ENCODE data around the gene PTPRE.

Gene PTPRE

DNA sequence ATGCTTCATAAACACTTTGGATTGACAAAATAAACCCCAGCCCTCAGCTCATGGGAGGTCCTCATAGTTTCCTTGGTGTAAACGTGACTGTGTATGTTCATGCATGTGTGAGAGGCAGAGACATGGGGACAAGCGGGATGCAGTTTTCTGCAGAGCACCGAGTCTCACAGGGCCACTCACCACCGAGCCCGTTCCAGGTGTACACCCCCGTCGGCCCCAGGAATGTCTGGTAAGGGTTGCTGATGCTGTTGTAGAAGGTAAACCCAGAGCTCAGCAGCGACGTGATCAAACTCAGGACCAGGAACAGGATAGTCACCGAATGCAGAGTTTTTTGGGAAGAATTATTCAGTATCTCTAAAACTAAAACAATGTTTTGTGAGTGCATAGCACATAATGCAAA lies 23.4 kb upstream of the PTPRE start:
- Histone ChIP-seq H3K27me3 (ENCODE audit: insufficient read depth, poor library complexity, severe bottlenecking) (no peaks in the 10 kb centered on the region), H3K27ac (replicated peaks) (no peak overlapping the region), H3K4me3 (replicated peaks; ENCODE audit: insufficient read depth, low read length) (no peak overlapping the region)
- no peak for DNase-seq (ENCODE audit: low read depth in 1 of 2, low spot score in 1 of 2)
- TF ChIP-seq, protein P1, sequence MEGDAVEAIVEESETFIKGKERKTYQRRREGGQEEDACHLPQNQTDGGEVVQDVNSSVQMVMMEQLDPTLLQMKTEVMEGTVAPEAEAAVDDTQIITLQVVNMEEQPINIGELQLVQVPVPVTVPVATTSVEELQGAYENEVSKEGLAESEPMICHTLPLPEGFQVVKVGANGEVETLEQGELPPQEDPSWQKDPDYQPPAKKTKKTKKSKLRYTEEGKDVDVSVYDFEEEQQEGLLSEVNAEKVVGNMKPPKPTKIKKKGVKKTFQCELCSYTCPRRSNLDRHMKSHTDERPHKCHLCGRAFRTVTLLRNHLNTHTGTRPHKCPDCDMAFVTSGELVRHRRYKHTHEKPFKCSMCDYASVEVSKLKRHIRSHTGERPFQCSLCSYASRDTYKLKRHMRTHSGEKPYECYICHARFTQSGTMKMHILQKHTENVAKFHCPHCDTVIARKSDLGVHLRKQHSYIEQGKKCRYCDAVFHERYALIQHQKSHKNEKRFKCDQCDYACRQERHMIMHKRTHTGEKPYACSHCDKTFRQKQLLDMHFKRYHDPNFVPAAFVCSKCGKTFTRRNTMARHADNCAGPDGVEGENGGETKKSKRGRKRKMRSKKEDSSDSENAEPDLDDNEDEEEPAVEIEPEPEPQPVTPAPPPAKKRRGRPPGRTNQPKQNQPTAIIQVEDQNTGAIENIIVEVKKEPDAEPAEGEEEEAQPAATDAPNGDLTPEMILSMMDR (IDR thresholded peaks at IDR 0.05; ENCODE audit: insufficient read depth, low read length) = no peak
- no peak for TF ChIP-seq GABPA (IDR thresholded peaks at IDR 0.05; ENCODE audit: low read depth)
- no peak for TF ChIP-seq SPI1 (IDR thresholded peaks at IDR 0.05; ENCODE audit: borderline replicate concordance, low read depth)
- TF ChIP-seq POLR2AphosphoS5 (IDR thresholded peaks at IDR 0.05; ENCODE audit: low read depth) = no peak
- TF ChIP-seq, protein P2, sequence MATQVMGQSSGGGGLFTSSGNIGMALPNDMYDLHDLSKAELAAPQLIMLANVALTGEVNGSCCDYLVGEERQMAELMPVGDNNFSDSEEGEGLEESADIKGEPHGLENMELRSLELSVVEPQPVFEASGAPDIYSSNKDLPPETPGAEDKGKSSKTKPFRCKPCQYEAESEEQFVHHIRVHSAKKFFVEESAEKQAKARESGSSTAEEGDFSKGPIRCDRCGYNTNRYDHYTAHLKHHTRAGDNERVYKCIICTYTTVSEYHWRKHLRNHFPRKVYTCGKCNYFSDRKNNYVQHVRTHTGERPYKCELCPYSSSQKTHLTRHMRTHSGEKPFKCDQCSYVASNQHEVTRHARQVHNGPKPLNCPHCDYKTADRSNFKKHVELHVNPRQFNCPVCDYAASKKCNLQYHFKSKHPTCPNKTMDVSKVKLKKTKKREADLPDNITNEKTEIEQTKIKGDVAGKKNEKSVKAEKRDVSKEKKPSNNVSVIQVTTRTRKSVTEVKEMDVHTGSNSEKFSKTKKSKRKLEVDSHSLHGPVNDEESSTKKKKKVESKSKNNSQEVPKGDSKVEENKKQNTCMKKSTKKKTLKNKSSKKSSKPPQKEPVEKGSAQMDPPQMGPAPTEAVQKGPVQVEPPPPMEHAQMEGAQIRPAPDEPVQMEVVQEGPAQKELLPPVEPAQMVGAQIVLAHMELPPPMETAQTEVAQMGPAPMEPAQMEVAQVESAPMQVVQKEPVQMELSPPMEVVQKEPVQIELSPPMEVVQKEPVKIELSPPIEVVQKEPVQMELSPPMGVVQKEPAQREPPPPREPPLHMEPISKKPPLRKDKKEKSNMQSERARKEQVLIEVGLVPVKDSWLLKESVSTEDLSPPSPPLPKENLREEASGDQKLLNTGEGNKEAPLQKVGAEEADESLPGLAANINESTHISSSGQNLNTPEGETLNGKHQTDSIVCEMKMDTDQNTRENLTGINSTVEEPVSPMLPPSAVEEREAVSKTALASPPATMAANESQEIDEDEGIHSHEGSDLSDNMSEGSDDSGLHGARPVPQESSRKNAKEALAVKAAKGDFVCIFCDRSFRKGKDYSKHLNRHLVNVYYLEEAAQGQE (IDR thresholded peaks at IDR 0.05; ENCODE audit: insufficient replicate concordance, low read depth) = no peak

DNA sequence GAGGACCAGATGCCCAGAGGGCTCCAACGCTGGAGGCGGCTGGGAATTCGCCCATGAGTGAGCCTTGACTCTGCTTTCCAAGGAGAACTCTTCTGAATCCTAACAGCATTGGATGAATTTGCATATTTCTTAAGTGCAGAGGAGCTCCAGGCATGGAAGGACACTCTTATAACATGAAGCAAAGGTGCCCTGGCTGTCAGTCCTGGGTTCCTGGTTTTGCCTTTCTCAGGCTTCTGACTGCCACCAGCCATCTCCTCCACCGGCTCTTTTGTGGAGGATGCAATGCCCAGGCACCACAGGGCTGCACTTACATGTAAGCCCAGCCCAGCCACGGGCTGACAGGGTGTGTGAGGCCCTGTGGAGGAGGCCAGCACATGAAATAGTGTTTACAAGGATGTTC lies 22.4 kb upstream of the PTPRE start:
- no peak overlapping the region for H3K27ac ChIP-seq (replicated peaks)
- no peak for DNase-seq (ENCODE audit: low read depth in 1 of 2, low spot score in 1 of 2)
- TF ChIP-seq, protein P2 (IDR thresholded peaks at IDR 0.05; ENCODE audit: insufficient replicate concordance, low read depth) = no peak
- TF ChIP-seq, protein P1 (IDR thresholded peaks at IDR 0.05; ENCODE audit: insufficient read depth, low read length) = no peak
- no peak for TF ChIP-seq GABPA (IDR thresholded peaks at IDR 0.05; ENCODE audit: low read depth)

DNA sequence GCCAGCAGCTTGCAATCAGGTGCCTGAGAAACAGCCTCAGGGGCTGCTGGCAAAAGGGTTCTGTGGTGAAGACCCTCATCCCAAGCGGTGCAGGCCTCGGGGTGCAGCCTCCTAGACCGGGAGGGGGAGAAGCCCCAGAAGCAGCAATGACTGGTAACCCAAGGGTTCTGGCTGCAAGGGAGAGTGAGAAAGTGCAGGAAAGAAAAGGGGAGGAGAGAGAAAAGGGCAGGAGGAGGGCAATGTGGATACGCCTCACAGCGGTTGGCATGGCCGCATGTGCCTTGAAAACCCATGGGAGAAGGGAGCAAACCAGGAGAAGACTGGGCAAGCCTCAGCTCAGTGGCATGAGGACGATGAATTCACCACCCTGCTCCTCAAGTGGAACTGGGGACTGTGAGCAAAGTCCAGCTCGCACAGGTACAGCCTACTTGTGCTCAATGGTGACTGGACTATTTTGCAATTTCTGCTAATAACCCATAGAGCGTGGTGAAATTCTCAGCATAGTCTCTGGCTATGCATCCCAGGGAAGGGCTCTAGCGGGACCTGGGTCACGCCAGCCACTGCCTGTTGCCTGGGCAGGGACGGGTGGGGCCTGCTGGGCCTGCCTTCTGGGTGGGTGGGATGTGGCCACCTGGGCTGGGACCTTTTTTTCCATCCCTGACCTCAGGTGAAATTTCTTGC lies 20.4 kb upstream of the PTPRE start:
- Histone ChIP-seq H3K4me3 (replicated peaks; ENCODE audit: insufficient read depth, low read length) (no peak overlapping the region), H3K27me3 (ENCODE audit: insufficient read depth, poor library complexity, severe bottlenecking) (no peaks in the 10 kb centered on the region), H3K27ac (replicated peaks) (no peak overlapping the region)
- TF ChIP-seq SPI1 (IDR thresholded peaks at IDR 0.05; ENCODE audit: borderline replicate concordance, low read depth) (no peak), POLR2AphosphoS5 (IDR thresholded peaks at IDR 0.05; ENCODE audit: low read depth) (no peak), GABPA (IDR thresholded peaks at IDR 0.05; ENCODE audit: low read depth) (no peak)
- TF ChIP-seq, protein P2 (IDR thresholded peaks at IDR 0.05; ENCODE audit: insufficient replicate concordance, low read depth) = no peak
- TF ChIP-seq, protein P1 (IDR thresholded peaks at IDR 0.05; ENCODE audit: insufficient read depth, low read length) = no peak
- DNase-seq (ENCODE audit: low read depth in 1 of 2, low spot score in 1 of 2) = no peak

More for the DNA sequence above, 22.4 kb upstream of the PTPRE start:
- Histone ChIP-seq H3K4me3 (replicated peaks; ENCODE audit: insufficient read depth, low read length) (no peak overlapping the region), H3K27me3 (ENCODE audit: insufficient read depth, poor library complexity, severe bottlenecking) (no peaks in the 10 kb centered on the region)

Data from HL-60 (cell line).